ENCODE data around the gene UCKL1. TPM values are rescaled to one million over a fixed set of nuclear protein-coding genes. Genes with fewer than 3 reads are reported as not detected.

UCKL1 gene
- total RNA-seq, 4 donors from 2014 or later: 32.3 to 80.1 (median 52.5) TPM

DNA sequence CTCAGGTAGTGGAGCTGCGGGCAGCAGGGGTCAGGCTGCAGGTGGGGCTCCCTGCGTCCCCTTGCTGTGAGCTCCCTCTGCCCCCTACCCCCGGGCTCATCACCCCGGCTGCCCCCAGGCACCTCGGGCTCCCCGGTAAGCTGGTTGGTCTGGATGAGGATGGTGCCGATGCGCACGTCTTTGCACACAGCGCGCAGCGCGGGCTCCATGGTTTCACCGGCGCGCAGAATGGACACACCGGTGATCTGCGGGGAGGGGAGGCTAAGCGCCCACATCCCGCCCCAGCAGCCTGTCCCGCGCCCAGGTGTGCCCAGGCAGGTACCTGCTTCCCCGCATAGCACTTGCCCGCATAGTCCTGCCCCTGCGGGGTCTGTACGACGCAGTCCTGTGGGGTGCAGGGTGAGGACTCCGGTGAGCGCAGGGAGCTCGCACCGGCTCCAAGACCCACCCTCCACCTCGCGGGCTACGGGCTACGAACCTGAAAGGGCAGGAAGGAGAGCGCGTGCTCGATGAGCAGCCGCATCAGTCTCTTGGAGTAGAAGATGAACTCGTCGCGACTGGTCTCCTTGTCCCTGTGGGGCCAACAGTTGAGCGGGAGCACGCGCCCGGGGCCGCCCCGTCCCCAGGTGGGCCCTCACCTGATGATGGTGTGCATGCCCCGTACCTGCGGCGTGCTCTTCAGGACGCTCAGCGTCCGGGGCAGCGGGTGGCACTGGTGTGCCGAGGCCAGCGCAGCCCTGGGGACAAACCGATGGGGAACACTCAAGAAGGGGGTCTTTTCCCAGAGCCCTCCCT, 15.5 kb downstream of the UCKL1 start:
- Histone ChIP-seq H3K36me3 (peaks cover 63% of the 10 kb centered on the region), H3K9me3 (no peaks in the 10 kb centered on the region), H3K27ac (no peak overlapping the region), H3K4me3 (no peak overlapping the region), H3K27me3 (no peaks in the 10 kb centered on the region), H3K4me1 (peaks cover 24% of the 10 kb centered on the region)
- 90% methylated on average over 23 of the region's 58 CpGs for WGBS
- TF ChIP-seq EP300 (IDR thresholded peaks at IDR 0.05): no peak
- no peak for TF ChIP-seq POLR2AphosphoS5 (IDR thresholded peaks at IDR 0.05)
- TF ChIP-seq, protein P1, sequence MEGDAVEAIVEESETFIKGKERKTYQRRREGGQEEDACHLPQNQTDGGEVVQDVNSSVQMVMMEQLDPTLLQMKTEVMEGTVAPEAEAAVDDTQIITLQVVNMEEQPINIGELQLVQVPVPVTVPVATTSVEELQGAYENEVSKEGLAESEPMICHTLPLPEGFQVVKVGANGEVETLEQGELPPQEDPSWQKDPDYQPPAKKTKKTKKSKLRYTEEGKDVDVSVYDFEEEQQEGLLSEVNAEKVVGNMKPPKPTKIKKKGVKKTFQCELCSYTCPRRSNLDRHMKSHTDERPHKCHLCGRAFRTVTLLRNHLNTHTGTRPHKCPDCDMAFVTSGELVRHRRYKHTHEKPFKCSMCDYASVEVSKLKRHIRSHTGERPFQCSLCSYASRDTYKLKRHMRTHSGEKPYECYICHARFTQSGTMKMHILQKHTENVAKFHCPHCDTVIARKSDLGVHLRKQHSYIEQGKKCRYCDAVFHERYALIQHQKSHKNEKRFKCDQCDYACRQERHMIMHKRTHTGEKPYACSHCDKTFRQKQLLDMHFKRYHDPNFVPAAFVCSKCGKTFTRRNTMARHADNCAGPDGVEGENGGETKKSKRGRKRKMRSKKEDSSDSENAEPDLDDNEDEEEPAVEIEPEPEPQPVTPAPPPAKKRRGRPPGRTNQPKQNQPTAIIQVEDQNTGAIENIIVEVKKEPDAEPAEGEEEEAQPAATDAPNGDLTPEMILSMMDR (IDR thresholded peaks at IDR 0.05): no peak
- TF ChIP-seq POLR2A (IDR thresholded peaks at IDR 0.05): no peak
- peak in 1 of 2 donors; percentile 65 for DNase-seq (ENCODE audit: low spot score in 2 of 2)

DNA sequence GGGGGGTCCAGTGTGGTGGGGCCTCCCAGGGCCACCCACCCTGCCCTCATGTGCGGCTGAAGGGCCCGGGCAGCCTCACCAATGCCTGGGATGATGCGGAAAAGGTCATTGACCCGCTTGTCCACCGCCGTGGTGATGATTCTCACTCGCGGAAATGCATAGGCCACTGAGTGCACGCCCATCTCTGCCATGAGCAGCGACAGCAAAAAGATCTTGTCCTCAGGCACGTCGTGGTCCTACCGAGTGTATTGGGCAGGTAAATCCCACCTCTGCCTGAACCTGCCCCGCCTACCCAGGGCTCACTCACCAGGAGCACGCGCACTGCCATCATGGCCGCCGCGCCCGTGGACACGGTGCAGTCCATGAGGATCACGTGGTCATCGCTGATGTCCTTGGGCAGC, 16.1 kb downstream of the UCKL1 start:
- H3K4me1 ChIP-seq: peaks cover 24% of the 10 kb centered on the region
- peaks cover 63% of the 10 kb centered on the region for H3K36me3 ChIP-seq
- TF ChIP-seq POLR2A (IDR thresholded peaks at IDR 0.05) (no peak), EP300 (IDR thresholded peaks at IDR 0.05) (no peak), POLR2AphosphoS5 (IDR thresholded peaks at IDR 0.05) (no peak)
- TF ChIP-seq, protein P1 (IDR thresholded peaks at IDR 0.05): no peak
- no peaks in the 10 kb centered on the region for H3K27me3 ChIP-seq
- no peak for DNase-seq (ENCODE audit: low spot score in 2 of 2)
- no peak overlapping the region for H3K27ac ChIP-seq
- H3K9me3 ChIP-seq: no peaks in the 10 kb centered on the region
- 92% methylated on average over 12 of the region's 23 CpGs for WGBS
- no peak overlapping the region for H3K4me3 ChIP-seq

DNA sequence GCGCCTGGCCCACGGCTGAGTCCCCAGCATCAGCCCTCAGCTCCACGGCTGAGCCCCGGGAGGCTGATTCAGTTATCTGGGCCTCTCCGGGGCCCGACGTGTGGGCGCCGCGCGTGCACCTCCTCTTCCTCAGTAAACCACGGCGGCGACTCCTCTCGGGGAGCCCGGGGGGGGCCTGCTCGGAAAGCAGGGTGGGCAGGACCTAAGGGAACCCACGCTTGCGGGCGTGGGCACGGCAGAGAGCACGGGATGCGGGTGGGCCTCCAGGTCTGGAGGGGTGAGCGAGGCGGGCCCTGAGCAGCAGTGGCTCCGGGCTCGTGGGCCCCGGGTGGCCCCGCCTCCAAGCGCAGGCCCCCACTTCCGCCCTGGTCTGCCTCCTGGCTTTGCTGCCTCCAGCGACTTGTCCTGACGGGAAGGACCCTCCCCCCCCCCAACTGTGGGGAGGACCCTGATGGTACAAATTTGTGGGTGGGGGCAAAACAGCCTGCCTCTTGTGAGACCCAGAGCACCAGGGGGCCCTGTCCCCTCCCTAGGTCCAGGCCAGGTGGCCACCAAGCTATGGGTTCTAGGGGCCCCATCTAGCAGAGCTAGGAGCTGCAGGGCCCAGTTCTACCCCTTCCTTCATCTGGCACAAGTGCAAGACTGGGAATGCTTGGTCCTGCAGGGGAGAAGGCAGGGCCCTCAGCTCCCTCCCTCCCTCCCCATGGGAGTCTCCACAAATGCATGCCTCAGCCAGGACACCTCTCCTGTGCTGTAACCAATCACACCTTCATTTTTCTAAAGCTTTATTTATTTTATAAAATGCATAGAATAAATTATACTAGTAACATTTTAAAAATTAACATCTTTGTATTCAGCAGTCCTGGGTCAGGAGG, 16.9 kb downstream of the UCKL1 start:
- H3K36me3 ChIP-seq: peaks cover 63% of the 10 kb centered on the region
- TF ChIP-seq POLR2A (IDR thresholded peaks at IDR 0.05) (no peak), EP300 (IDR thresholded peaks at IDR 0.05) (no peak), POLR2AphosphoS5 (IDR thresholded peaks at IDR 0.05) (no peak)
- TF ChIP-seq, protein P1 (IDR thresholded peaks at IDR 0.05): no peak
- H3K4me3 ChIP-seq: no peak overlapping the region
- DNase-seq (ENCODE audit: low spot score in 2 of 2): no peak
- WGBS: 83% methylated on average over 21 of the region's 33 CpGs
- no peaks in the 10 kb centered on the region for H3K27me3 ChIP-seq
- peaks cover 24% of the 10 kb centered on the region for H3K4me1 ChIP-seq
- no peaks in the 10 kb centered on the region for H3K9me3 ChIP-seq
- no peak overlapping the region for H3K27ac ChIP-seq

DNA sequence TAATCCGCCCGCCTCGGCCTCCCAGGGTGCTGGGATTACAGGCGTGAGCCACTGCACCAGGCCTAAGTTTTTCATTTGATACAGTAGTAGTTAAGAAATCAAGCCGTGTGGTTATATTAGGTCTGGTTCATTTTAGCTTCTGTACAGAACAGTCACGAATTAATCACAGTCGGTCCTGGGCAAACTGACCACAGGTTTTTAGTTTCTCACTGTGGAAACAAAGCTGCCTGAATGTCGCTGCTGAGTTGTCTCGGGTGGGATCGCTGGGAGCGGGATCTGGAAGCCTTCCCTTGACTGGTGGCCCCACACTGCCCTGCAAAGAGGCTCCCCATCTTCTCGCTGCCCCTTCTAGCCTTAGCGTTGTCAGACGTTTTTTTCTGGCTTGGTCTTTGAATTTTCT, 18.6 kb downstream of the UCKL1 start:
- WGBS: 87% methylated on average over 14 of the region's 14 CpGs

More for the DNA sequence above, 18.6 kb downstream of the UCKL1 start:
- DNase-seq (ENCODE audit: low spot score in 2 of 2): no peak
- H3K4me1 ChIP-seq: peaks cover 13% of the 10 kb centered on the region
- no peaks in the 10 kb centered on the region for H3K27me3 ChIP-seq
- no peaks in the 10 kb centered on the region for H3K9me3 ChIP-seq
- H3K4me3 ChIP-seq: no peak overlapping the region
- no peak overlapping the region for H3K27ac ChIP-seq
- peaks cover 57% of the 10 kb centered on the region for H3K36me3 ChIP-seq
- TF ChIP-seq EP300 (IDR thresholded peaks at IDR 0.05): no peak
- TF ChIP-seq POLR2A (IDR thresholded peaks at IDR 0.05): no peak
- TF ChIP-seq POLR2AphosphoS5 (IDR thresholded peaks at IDR 0.05): no peak
- TF ChIP-seq, protein P1 (IDR thresholded peaks at IDR 0.05): no peak
